BJ (cell line): ENCODE measurements around the gene FEZF2. TPM values are rescaled to one million over a fixed set of nuclear protein-coding genes. Genes with fewer than 3 reads are reported as not detected.

Experiments
- CTCF ChIA-PET: fragments of 350-600 bp; formaldehyde crosslinking; extraction: SDS; loops from one replicate; lab custom pipeline; 2021; ENCODE audit warnings: antibody characterized with exemption, inconsistent platforms; lab: Yijun Ruan, JAX
- POLR2A ChIA-PET: fragments of 300-600 bp; sonication (Branson Sonifier 250); formaldehyde crosslinking; extraction: SDS; loops from one replicate; lab custom pipeline; 2021; ENCODE audit warnings: antibody characterized with exemption; lab: Charles Lee
- DNase-seq: peaks from one replicate; pipeline ENCODE4 v3.0.0-alpha.2; 2011; ENCODE audit warnings: low read depth
- H3K27me3 ChIP-seq: 2 replicates; pipeline ENCODE4 v1.6.0; 2011; ENCODE audit warnings: low read length; ENCODE audit not compliant: control insufficient read depth, insufficient read depth
- H3K36me3 ChIP-seq: 2 replicates; pipeline ENCODE4 v1.5.1; 2011; ENCODE audit warnings: low read length; ENCODE audit not compliant: control insufficient read depth, insufficient read depth
- H3K4me3 ChIP-seq: 2 replicates; pipeline ENCODE4 v1.5.1; 2011; ENCODE audit warnings: low read depth, mild to moderate bottlenecking, control low read depth, low read length
- CTCF ChIP-seq: IDR thresholded peaks from 2 replicates; pipeline ENCODE4 v1.5.1; 2011; ENCODE audit warnings: low read depth, mild to moderate bottlenecking, control low read depth, inconsistent platforms, low read length, moderate library complexity; ENCODE audit not compliant: insufficient read depth
- polyA plus RNA-seq: library from polyadenylated mRNA; depleted of rRNA; stranded (reverse); fragments of >200 nt; gene quantifications from 2 replicates; pipeline ENCODE4 v1.2.3, GENCODE V29; 2011

The FEZF2 gene
- polyA plus RNA-seq, 1 experiment: not detected

DNA sequence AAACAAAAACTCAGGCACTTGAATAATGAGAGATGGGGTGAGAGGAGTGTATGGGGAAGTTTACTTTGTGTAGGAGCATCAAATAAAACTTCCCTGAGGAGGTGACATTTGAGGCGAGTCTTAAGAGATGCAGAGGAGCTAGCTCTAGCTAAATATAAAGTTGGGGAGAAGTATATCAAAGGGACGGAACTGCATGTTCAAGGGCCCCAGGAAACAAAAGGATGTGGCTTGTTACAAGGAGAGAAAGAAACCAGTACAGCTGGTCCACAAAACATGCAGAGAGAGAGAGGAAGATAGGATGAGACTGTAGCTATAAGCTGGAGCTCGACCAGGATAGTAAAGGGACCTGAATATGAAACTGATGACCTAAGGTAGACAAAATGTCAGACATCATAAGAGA is 17.6 kb downstream of the FEZF2 start:
- H3K4me3 ChIP-seq: no peak overlapping the region
- ChIA-PET POLR2A (no interaction called here), CTCF (interaction anchor here (0.6 to 1.2 kb wide), 2 partner anchors 22 to 81 kb away, joined by 3 read pairs; no protein-coding TSS in a partner anchor)
- H3K36me3 ChIP-seq: no peaks in the 10 kb centered on the region
- no peak for DNase-seq
- no peak for TF ChIP-seq CTCF
- H3K27me3 ChIP-seq: no peaks in the 10 kb centered on the region; the same call in 1 of the 2 replicates

DNA sequence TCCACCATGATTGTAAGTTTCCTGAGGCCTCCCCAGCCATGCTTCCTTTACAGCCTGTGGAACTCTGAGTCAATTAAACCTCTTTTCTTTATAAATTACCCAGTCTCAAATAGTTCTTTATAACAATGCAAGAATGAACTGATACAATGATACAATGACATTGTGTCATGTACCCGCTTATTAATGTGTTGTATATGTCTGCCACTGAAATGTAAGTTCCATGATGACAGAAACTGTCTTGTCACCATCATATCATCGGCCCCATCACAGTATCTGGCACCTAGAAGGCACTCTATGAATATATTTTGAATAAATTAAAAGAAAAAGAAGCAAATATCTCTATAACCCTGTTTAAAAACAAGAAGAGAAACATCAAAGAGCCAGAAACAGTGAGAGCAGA is 29.6 kb downstream of the FEZF2 start:
- ChIA-PET CTCF (no interaction called here), POLR2A (no interaction called here)
- no peak for TF ChIP-seq CTCF
- Histone ChIP-seq H3K27me3 (no peaks in the 10 kb centered on the region), H3K36me3 (no peaks in the 10 kb centered on the region), H3K4me3 (no peak overlapping the region)
- DNase-seq: no peak

DNA sequence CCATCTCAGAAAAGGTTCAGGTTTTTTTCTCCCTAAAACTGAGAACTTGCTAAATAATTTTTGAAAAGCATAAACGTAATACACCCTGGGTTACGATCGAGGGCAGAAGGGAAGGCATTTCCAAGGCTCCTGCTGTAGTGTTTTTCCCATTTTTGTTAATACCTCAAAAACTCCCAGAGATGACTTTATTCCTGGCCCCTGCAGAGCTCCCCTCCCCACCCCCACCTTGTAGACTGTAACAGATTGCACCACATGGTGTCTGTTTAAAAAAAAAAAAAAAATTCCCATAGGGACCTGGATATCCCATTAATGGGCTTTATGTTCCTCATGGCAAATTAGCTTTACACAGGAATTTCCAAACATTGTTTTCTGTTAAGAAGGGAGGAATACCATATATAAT is 38.2 kb downstream of the FEZF2 start:
- Histone ChIP-seq H3K4me3 (no peak overlapping the region), H3K36me3 (no peaks in the 10 kb centered on the region), H3K27me3 (no peaks in the 10 kb centered on the region)
- DNase-seq: no peak
- POLR2A ChIA-PET: no interaction called here
- CTCF ChIA-PET: interaction anchor here (0.7 to 1.1 kb wide), 2 partner anchors 10 to 223 kb away, joined by 3 read pairs; no protein-coding TSS in a partner anchor
- TF ChIP-seq CTCF: no peak

DNA sequence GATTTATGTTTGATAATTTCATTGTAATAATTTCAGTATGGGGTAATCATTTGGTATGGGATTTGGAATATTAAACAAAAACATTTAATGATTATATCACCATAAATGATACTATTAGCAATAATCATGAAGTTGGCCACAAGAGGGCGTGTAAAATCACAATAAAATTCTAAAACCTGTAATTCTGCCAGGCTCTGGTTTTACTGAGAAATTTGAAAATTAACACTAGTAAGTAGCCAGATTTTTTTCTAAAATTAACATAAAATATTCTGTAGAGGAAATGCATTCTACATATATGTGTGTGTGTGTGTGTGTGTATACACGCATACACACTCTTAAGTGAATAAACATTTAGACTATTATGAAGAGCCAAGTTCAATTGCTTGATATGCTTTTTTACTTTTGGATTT is 40.5 kb downstream of the FEZF2 start:
- ChIA-PET POLR2A (no interaction called here), CTCF (interaction anchor here (0.5 to 1.4 kb wide), 5 partner anchors 17 to 227 kb away, joined by 3 to 5 read pairs (median 3); no protein-coding TSS in a partner anchor)
- peak; percentile 50 for TF ChIP-seq CTCF
- H3K4me3 ChIP-seq: no peak overlapping the region
- no peak for DNase-seq
- H3K27me3 ChIP-seq: no peaks in the 10 kb centered on the region
- no peaks in the 10 kb centered on the region for H3K36me3 ChIP-seq

DNA sequence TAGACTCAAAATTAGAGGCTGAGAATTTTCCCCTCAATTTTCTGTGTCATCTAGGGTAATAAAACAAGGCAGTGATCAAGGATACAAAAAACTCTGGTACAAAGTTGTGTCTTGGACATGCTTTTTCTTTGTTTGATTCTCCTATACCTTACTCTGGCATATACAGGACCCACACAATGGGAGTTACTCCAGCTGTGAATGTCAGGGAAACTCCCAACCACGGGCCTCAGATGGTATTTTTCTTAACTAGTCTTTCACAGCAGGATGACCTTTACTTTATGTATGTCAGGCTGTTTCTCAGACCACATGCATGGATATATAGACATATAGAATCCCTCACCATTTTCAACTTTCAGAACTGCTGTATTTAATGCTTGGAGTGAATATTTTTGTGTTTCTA is 41.3 kb downstream of the FEZF2 start:
- TF ChIP-seq CTCF: no peak
- Histone ChIP-seq H3K4me3 (no peak overlapping the region), H3K27me3 (no peaks in the 10 kb centered on the region), H3K36me3 (no peaks in the 10 kb centered on the region)
- POLR2A ChIA-PET: no interaction called here
- CTCF ChIA-PET: interaction anchor here (0.9 to 1.7 kb wide), 6 partner anchors 9 to 228 kb away, joined by 3 to 6 read pairs (median 3); no protein-coding TSS in a partner anchor
- DNase-seq: no peak
